HG03139 (cell line): ENCODE results near the gene ANKRD31.
"Not testable (repeated sequence)": the region's sequence is repeated elsewhere in the genome, so short reads cannot be mapped to it uniquely, and the experiment has no call there.

Experiments used
- ATAC-seq: cut with Tn5 transposase; IDR thresholded peaks from one replicate; pipeline ENCODE4 v1.9.1; 2021; ENCODE audit not compliant: unreplicated experiment

ANKRD31 gene

DNA sequence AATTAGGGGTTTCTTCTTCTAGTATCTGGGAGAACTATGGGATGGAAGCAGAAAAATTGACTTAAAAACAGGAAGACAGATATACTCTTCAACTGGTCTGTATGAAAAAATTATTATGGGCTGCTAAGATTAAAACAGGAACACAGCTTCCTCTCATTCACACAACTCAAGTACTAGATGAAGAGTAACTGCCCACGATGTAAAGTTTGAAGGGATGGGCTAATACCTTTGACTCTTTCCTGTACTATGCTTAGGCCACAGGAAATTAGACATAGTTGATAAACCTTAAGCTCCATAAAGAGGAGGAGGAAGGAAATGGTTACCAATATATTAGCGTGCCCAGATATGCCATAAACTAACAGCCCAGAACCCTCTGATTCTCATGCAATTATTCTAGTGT lies 88.6 kb downstream of the ANKRD31 start:
- ATAC-seq, result no peak

DNA sequence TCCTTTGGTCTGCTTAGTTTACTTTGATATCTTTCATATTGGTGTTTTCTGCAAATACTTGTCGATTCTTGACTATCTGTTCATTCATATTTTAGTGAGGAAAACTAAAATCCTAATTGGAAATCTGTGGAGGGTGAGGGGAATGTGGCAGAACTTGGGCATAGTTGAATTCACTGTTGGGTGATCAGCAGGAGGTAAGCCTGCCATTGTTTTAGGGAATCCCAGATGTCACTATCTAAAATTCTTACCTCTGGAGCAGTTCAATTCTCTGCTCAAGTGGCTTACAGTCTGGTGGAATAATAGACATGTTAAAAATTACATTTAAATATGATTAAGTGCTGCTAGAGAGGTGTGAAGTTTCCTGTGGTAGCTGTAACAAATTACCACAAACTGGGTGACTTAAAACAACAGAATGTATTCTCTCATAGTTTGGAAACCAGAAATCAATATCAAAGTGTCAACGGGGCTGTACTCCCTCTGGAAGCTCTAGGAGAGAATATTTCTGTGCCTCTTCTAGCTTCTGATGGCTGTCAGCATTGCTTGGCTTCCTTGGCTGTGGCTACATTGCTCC lies 94.0 kb downstream of the ANKRD31 start:
- no peak for ATAC-seq

DNA sequence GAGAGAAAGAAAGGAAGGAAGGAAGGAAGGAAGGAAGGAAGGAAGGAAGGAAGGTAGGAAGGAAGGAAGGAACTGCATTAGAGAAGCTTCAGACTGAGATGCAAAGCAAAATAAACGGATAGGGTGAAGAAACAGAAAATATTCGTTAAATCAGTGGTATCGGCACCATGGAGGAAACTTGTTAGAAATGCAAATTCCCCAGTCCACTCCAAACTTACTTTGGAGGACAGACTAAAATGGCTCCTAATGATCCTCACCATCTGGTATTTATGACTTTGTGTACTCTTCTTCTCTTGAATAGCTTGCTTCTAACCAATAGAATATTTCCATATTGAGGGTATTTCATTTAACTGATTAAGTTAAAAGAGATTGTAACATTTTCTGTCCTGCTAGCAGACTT lies 96.4 kb downstream of the ANKRD31 start:
- ATAC-seq, result no peak

DNA sequence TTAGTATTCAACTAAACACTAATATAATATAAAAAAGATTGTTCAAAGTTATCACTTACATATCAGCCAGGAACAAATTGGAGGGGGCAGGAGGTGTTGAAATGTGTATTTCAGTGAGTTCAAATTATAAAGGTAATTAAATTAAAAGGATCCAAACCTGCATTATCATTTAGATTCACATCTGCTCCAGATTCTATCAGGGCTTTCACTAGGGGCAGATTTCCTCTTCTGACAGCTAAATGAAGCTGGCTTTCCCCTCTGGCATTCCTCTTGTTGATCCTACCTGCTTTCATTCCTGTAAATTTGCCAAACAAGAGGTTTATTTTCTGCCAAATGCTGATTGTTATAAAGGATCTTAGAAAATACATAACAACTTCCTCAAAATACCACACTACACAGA lies 98.0 kb downstream of the ANKRD31 start:
- no peak for ATAC-seq

DNA sequence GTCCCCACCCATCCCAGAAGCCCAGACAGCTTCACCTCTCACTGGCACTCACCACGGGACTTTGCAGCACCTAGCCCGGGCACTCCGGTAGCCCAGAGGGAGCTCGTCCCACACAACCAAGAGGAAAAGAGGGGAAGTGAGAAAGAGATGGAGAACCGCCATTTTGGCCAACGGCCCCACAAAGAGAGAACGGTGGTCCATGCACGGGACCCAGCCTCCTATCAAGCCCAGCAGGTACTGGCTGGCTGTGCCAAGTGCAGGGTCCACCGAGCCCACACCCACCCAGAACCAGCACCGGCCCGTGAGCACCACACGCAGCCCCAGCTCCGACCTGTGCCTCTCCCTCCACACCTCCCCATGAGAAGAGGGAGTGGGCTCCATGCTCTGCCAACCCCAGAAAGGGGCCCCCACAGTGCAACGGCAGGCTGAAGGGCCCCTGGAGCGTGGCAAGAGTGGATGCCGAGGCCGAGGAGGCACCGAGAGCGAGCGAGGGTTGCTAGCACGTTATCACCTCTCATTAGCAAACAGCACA lies 105.8 kb downstream of the ANKRD31 start:
- ATAC-seq, result no peak

DNA sequence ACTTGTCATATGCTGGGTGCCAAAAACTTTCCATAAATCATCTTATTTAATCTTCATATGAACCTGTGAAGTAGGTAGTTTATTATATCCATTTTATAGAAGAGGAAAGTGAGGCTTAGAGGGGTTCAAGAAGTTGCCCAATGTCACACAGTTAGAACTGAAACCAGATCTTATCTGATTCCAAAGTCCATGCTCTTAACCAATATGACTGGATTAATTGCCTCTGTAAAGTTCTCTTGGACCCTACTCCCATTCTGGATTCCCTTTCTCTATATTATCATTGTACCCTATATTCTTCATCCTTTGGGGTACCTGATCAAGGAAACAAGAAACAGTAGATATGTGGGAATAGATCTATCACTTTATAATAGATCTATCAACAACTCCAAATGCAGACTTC lies 119.8 kb downstream of the ANKRD31 start:
- no peak for ATAC-seq

DNA sequence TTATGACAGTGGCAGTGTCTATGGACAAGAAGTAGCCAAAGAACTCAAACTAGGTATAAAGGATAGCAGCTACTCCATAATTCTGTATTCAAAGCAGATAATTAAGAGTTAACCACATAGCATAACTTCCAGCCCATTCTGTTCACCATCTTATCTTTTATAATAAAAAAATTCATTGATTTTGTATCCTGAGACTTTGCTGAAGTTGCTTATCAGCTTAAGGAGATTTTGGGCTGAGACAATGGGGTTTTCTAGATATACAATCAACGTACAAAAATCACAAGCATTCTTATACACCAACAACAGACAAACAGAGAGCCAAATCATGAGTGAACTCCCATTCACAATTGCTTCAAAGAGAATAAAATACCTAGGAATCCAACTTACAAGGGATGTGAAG lies 122.4 kb downstream of the ANKRD31 start:
- ATAC-seq, result not testable (repeated sequence)

DNA sequence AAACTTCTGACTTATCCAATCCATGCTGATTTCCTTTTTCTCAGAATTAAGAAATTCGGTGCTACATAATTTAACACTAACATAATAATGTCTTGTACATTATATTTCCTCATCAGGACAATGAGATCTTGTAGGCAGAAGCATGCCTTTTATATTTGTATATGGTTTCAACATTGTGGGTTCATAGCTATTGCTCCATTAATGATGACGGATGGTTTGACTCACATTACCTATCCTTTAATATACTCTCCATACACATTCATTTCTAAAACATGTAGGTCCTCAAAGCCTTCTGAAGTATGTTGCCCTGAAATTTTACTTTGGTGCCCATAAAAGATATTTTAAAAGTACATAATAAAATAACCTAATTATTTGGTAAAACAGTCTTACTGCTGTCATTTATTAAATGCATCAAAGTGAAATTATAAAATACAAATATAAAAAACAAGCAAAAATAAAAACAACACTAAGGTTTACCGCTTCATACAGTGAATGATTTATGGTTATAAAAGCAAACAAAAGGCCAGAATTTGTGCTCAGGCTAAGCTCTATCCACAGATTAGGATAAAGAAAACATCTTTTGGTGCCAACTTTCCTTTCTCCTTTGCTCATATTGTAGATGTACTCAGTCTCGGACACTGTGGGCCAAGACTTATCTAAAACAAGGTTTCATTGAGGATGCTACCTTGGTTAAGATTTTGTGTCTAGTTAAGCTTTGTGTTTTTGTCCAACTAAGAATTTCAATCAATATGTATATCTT lies 123.1 kb downstream of the ANKRD31 start:
- ATAC-seq, result no peak

DNA sequence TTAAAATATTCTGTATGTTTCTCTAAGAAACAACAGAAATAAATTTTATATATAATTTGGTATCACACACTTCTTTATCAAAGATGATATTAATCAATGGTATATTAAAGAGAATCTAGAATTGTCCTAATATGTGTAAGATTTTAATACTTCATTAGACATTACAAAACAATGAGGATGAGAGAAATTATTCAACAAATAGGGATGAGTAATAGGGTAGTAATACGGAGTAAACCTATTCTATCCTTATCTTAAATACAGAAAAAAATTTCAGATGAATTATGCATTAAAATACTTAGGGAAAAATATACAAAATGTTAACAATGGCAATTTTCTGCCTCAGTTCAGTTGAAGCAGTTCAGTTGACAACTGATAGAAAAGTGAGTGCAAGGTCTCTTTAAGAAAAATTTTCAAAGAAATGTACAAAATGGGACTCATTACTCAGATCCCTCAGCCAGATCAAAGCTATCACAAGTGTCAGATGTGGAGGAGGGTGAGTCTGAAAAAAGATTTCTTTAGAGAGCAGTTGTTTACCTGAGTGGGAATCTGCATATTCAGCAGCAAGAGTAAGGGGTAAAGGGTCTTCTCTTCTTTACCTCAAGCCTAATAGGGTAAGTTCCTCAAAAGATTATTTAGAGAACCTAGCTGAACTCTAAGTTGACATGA lies 127.6 kb downstream of the ANKRD31 start:
- no peak for ATAC-seq

DNA sequence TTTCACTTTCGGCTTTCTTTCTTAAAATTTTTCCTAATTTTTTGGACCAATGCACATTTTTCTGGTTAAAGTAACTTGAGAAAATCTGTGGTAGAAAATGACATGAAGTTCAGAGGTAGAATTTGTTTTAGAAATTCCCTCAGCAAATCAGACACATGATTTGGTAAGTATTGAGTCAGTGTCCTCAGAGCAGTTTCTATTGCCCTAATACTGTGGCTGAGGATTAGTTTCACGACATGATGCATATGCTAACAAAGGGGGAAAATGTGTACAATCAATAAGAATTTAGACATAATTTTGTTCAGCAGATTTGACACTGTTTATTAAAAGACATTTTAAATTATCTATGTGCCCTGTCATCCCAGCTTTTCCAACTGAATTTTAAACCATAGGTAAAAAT lies 128.2 kb downstream of the ANKRD31 start:
- ATAC-seq, result no peak

DNA sequence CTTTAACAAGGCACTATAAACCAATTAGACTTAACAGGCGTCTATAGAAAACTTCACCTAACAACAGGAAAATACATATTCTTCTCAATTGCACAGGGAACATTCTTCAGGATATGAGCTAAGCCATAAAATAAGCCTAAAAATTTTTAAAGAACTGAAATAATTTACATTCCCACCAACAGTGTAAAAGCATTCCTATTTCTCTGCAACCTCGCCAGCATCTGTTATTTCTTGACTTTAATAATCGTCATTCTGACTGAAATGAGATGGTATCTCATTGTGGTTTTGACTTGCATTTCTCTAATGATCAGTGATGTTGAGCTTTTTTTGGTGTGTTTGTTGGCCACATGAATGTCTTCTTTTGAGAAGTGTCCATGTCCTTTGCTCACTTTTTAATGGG lies 140.7 kb downstream of the ANKRD31 start:
- ATAC-seq, result not testable (repeated sequence)

DNA sequence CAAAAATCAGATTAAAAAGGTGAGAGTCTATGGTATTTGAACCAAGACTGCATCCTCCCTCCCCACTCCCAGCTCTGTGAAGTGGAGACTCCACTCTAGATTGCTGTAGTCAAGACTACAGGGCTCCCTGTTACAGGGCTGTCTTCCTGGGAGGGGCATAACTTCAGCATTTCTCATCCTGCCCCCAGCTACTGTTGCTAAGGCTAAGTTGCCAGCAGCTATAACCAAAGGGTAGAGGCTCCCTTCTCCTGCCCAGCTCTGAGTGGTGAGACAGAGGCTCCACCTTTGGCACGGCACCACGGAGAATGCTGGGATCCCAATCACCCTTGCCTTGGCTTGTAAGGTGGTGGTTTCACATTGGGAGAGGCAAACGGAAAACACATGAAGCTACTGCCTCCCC lies 145.1 kb downstream of the ANKRD31 start:
- no peak for ATAC-seq

DNA sequence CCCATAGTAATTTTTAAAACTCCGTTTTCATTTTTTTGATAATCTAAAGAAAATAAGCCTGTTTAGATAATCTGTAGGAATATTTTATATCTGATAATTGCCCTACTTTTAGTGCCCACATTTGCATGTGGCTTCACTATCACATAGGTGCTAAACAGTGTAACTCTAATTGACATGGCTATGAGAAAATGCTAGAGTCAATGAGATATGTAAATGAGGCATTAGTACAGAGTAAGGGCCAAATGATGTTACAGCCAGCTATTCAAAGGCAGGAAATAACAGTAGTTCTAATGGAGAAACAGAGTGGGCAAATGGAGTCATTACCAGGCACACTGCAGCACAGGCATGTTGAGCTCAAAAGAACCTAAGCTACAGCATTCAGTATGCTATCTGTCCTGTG lies 147.0 kb downstream of the ANKRD31 start:
- ATAC-seq, result no peak

DNA sequence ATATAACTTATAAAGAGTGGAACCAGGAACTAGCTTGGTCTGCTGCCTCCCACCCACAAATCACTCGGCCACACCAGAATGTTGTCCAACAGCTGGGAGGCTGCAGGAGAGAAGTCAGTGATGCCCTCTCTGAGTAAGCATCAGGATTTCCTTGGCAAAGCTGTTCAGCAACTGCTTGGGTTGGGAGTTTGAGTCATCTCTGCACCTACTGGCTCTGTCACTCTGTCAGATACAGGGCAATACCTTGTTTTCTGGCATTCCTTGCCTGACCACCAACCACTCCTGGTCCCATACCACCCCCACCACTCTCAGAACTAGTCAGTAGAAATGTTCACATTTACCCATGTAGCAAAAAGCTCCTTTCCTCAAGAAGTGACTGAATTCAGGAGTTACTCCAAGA lies 147.5 kb downstream of the ANKRD31 start:
- ATAC-seq, result no peak

DNA sequence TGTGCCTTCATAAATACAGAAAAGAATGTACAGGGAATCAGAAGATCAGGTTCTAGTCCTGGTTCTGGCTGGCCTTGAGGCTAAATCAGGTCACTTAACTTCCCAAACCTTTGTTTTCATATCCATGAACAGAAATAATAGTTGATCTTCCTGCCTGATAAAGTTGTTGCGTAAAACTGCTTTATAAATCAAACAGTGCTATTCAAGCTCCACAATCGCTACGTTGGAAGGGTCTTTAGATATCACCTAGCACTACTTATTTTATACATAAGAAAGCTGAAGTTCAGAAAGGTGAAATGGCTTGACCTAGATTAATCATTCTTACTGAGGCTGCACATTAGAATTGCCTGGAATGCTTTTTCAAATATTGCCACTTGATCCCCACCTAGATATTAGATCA lies 148.0 kb downstream of the ANKRD31 start:
- ATAC-seq, result no peak

DNA sequence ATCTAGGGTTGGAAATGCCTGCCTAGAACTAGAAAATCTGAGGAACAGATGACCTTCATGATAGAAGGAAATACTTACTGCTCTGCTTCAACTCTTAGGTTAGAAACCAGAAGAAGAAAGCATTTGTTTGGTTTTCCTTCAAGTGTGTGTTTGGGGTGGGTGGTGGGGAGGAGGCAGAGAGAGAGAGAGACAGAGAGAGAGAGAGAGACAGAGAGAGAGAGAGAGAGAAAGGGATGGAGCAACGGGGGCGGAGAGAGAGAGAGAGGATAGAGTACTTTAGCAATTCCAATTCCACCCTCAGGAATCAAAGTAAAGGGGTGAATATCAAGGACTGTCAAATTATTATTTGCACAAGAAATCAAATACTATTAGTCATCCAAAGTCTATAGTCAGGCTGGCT lies 155.2 kb downstream of the ANKRD31 start:
- no peak for ATAC-seq

DNA sequence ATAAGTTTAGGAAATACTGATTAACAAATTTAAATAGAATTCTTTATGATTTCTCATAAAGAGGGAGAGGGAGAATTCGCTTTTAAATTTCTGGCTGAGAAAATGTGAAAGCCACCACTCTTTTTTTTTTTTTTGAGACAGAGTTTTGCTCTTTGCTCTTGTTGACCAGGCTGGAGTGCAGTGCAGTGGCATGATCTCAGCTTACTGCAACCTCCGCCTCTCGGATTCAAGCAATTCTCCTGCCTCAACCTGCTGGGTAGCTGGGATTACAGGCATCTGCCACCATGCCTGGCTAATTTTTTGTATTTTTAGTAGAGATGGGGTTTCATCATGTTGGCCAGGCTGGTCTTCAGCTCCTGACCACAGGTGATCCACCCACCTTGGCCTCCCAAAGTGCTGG lies 157.3 kb downstream of the ANKRD31 start:
- not testable (repeated sequence) for ATAC-seq

DNA sequence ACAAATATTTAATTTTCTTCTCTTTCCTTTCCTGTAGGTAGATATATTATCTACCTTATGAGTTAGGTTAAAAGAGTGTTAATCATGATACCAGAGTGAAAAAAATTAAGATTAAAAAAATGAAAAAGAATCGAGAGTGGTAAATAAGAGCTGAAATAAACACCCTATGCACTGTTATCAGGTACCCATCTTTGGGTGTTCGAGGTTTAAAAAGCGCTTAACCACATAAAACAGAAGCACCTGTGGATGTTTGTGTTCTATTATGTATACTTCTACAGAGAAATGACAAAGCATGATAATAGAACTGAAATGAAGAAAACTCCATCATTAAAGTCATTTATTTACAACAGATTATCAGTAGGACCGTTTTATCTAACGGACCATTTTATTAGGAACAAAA lies 158.7 kb downstream of the ANKRD31 start:
- ATAC-seq, result no peak

DNA sequence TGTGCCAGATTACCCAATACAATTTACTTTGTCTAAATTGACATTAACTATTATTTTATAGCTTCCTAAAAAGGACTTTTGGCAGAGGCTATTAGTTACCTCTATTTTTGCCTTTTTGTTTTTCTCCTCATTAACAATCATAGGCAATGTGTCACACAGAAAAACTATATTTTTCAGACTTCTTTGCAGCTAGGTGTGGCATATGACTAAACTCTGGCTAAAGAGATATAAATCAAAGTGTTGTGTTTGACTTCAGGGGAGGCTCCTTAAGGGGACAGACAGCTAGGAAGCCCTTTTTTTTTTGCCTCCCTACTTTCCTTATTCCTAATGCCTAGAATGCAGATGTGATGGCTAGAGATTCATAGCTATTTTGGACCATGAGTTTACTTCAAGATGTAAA lies 164.6 kb downstream of the ANKRD31 start:
- no peak for ATAC-seq

DNA sequence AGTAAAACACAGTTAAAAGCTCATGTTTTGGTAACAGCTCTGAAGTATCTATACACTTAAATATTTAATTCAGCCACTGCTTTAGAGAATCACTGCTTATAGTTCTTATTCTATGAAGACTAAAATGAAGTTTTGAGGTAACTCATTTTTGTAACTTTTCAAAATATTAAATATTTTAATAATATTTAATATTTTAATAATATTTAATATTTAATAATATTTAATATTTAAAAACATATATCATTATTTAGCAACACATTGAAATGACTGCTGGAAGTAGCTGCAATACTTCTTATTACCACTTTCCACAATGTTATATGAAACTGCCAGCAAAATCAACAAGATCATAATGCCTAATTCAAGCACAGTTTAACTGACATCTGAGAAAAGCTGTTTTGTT lies 165.6 kb downstream of the ANKRD31 start:
- no peak for ATAC-seq

DNA sequence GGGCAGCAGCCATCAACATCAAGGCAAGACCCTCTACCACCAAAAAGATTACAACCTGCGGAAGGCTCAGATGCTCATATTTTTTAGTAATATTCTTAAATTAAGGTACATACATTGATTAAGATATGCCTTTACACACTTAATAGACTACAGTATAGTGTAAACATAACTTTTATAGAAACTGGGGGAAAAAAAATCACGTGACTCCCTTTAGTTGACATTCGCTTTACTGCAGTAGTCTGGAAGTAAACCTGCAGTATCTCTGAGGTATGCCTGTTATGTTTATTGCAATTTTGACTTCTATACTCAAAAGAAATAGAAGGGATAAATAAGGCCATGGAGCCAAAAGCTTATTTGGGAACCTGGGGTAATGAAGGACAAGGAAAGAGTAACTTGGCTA lies 169.2 kb downstream of the ANKRD31 start:
- ATAC-seq, result no peak

DNA sequence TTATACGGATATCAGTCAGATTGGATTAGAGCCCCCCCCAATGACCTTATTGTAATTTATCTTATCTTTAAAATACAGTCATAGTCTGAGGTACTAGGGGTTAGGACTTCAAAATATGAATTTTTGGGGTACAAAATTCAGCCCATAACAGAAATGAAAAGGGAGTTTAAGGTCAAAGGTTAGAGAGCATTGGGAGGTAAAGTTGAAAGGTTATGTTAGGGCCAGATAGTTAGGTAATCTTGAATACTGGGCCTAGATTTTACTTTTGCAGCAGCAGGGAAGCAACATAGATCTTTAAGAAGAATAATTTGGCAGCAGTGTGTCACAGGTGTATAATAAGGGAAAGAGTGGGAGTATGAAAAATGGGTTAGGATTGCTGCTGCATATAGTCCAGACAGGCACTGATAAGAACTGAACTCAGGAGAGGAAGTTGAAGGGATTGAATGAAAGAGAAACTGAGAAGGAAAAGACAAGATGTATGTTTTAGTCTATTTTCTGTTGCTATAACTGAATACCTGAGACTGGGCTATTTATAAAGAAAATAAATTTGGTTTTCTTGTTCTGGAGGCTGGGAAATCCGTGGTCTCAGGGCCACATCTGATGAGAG lies 173.7 kb downstream of the ANKRD31 start:
- no peak for ATAC-seq
